ENCODE data around the gene TRMT1.

DNA sequence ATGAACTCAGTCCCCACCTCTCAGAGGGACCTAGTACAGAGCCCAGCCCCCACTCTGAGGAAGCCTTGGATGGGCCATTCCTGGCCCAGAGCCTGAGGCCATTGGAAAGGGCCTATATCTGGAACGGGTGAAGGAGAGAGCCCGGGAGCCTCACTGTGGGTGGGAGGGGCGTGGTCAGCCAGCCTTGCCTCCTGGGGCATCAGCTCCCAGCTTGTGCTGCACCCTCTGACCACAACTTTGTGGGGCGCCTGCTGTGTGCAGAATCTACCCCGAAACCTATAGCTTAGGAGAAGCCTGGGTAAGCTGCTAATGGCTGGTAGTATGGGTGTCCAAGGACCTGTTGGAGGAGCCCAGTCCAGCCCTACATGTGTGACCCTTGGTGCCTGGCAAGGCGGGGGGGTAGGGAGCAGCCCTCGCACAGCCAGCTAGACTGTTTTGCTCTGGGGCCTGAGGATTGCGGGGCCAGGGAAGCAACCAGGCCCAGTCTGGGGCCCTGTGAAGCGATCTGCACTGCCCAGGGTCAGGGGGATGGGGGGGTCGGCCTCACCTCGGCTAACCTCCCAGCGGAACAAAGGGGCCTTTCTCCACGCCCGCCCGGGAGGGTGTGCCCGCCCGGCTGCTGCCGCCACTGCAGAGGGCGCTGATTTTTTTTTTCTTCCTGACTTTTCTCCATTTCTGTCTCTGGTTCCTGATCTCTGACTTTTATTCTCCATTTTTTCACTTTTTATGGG, 56.1 kb downstream of the TRMT1 start:
- TF ChIP-seq, protein P1, sequence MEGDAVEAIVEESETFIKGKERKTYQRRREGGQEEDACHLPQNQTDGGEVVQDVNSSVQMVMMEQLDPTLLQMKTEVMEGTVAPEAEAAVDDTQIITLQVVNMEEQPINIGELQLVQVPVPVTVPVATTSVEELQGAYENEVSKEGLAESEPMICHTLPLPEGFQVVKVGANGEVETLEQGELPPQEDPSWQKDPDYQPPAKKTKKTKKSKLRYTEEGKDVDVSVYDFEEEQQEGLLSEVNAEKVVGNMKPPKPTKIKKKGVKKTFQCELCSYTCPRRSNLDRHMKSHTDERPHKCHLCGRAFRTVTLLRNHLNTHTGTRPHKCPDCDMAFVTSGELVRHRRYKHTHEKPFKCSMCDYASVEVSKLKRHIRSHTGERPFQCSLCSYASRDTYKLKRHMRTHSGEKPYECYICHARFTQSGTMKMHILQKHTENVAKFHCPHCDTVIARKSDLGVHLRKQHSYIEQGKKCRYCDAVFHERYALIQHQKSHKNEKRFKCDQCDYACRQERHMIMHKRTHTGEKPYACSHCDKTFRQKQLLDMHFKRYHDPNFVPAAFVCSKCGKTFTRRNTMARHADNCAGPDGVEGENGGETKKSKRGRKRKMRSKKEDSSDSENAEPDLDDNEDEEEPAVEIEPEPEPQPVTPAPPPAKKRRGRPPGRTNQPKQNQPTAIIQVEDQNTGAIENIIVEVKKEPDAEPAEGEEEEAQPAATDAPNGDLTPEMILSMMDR (IDR thresholded peaks at IDR 0.05): no peak
- no peak for TF ChIP-seq POLR2A (IDR thresholded peaks at IDR 0.05)
